Endometrium (tissue), 2 donors: Measurements from ENCODE around the gene TRAP1.
"Not testable (repeated sequence)": the region's sequence is repeated elsewhere in the genome, so short reads cannot be mapped to it uniquely, and the experiment has no call there.

Source experiments
- FAIRE-seq: peaks from 2 replicates; lab custom pipeline; 2012; peaks lifted over from hg19 to GRCh38; lab: Jason Lieb, UNC
- donor health status: control.
- donor health status: control.

The TRAP1 gene

DNA sequence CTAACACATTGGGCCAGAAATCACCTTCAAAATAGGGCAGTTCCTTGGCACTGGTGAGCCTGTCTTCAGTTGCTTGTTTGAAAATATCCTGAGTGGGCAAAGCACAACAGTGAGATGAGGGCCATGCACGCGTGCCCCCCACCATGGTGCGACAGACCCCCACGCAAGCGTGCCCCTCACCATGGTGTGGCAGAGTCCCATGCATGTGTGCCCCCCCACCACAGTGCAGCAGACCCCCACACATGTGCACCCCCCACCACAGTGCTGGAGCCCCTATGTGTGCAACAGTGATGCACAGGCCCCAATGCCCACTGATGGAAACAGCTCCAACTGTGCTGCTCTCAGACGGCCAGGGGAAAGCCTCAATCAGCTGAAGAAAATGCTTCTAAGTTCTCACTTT is 18.8 kb upstream of the TRAP1 start:
- no peak for FAIRE-seq

DNA sequence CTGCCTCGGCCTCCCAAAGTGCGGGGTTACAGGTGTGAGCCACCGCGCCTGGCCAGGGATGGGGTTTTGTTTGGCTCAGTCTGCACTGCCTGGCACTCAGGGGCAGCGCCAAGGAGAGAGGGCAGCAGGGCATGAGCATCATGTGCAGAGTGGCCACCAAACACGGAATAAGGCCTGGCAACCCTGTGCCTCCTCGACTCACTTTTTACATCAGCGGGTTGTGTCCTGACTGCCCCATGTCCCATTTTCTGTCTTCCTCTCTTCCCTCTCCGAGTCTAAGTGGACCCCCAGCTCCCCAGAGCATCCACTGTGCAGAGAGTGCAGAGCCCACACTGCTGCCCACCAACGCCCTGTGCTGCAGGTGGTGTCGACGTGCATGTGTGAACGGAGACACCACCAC is 18.2 kb upstream of the TRAP1 start:
- FAIRE-seq, result no peak

- no peak for FAIRE-seq
Measured at GRCh38 chr16:3734758-3735221, 17.5 kb upstream of the TRAP1 start.

GRCh38 chr16:3734084-3734757 is 16.9 kb upstream of the TRAP1 start:
- FAIRE-seq, result no peak

DNA sequence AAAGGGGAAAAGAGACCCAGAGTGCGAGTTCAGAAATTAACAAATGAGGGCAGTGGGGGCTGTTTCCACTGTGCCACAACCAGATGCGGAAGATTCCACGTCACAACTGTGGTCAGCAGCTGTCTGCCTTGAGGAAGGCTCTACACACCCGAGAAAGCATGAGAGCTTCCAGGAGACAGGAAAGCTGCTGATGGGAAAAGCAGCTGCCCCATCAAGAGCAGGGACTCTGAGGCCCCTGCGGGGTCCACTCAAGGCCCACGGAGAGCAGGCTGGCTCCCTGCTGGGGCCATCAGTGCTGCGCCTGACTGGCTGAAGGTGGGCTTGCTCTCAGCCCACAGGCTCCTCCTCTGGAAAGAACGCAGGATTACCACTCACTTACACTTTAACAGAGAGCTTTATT is 14.8 kb upstream of the TRAP1 start:
- no peak for FAIRE-seq

GRCh38 chr16:3731126-3731935 is 14.0 kb upstream of the TRAP1 start:
- FAIRE-seq, result no peak

GRCh38 chr16:3730161-3731125 is 13.1 kb upstream of the TRAP1 start:
- FAIRE-seq, result no peak

DNA sequence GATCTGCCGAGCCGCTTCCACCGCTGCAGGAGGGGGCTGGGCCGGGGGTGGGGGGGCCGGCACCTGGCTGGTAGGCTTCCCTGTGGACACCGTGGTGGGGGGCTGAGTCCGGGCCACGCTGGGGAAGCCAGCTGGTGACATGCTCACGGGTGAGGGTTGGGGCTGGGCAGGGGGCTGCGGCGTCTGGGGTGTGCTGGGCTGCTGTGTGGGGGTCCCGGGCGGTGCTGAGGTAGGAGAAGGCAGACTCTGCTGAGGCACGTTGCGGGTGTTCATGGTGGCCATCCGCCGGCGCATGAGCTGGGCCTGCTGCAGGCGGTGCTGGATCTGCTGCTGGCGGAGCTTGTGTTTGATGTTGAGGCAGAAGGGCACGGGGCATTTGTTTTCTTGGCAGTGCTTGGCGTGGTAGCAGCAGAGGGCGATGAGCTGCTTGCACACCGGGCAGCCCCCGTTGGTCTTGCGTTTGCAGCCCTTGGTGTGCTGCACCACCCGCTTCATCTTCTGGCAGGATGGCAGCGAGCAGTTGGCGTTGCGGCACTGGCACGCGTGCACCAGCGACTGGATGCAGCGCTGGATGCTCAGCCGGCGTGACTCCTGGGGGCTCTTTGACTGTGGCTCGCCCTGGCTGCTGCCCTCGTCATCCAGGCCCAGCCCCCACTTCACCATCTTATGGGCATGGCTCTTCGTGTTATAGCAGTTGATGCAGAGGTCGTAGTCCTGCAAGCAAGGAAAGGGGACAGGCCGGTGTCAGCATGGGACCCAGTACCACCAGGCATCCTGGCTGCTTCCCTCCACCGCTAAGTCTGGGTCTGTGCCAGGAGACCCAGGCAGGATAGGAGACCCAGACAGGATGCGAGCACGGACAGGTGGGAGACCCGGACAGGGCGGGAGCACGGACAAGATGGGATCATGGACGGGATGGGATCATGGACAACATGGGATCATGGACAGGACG is 12.1 kb upstream of the TRAP1 start:
- FAIRE-seq, result no peak

GRCh38 chr16:3728424-3729160 is 11.3 kb upstream of the TRAP1 start:
- FAIRE-seq, result no peak

DNA sequence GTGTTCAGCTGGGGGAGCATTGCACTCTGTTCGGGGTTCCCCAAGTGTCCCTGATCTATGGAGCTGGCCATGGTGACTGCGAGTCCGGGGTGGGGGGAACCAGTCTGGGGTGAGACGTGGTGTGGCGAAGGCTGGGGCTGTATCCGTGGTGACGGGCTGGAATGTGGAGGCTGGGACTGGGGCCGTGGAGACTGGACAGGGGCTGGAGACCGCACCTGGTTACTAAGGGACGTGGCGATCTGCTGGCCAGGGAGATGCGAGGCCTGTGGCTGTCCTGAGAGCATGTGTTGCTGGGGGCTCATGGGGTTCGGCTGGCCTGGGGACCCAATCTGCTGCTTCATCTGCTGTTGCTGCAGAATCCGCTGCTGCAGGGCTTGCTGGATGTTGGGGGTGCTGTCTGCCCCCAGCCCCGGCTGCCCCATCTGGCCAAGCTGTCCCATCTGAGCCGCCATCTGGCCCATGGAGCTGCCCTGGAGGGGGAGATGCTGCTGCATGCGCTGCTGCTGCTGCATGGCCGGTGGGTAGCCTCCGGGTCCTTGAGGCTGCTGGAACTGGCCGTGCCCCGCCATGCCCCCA is 10.6 kb upstream of the TRAP1 start:
- no peak for FAIRE-seq

- no peak for FAIRE-seq
Measured at GRCh38 chr16:3726021-3726687, 8.8 kb upstream of the TRAP1 start.

GRCh38 chr16:3725276-3725675 is 8.0 kb upstream of the TRAP1 start:
- no peak for FAIRE-seq

DNA sequence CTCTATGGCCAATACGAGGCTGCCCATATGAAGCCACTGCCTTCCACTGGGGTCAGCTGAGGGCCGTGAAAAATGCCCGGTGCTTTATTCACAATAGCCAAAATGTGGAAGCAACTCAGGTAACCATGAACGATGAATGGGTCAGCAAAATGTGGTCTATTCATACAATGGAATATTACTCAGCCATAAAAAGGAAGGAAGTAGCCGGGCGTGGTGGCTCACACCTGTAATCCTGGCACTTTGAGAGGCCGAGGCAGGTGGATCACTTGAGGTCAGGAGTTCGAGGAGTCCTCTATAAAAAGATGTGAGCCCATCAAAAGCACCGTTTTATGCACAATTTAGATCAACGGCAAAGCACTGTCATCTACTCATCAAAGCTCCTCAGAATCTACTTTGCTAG is 5.2 kb upstream of the TRAP1 start:
- no peak for FAIRE-seq

DNA sequence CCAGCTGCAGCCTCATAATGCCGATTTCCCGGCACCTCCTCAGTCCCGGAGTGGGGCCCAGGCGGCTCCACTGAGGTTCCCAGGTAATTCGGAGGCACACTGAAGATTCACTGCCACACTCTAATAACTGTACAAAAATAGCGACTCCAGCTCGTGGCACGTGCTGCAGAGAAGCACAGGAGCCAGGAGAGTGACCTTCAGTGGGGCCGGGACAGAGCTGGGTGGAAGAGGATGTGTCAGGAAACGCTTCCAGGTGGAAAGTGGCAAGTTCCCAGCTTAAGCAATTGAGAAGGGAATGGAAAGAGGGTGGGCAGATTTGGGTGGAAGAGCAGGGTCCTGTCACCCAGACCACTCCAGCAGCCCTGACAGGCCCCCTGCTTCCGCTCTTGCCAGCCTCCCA is 3.1 kb upstream of the TRAP1 start:
- FAIRE-seq, result no peak

- FAIRE-seq, result no peak
Measured at GRCh38 chr16:3718628-3719027, 1.3 kb upstream of the TRAP1 start.

DNA sequence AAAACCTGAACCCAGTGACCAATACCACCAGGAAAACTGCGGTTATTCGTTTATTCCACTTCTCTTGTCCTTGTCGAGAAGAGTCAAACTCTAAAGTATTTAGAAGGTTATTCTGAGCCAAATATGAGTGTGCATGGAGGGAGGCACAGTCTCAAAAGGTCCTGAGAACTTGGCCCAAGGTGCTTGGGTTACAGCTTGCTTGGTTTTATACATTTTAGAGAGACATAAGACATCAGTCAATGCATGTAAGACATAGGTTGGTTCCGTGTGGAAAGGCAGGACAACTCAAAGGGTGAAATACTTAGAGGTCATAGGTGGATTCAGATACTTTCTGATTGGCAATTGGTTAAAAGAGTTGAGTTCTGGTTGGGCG is 681 bp upstream of the TRAP1 start:
- FAIRE-seq, result no peak

- FAIRE-seq, result no peak
Measured at GRCh38 chr16:3716831-3717234, 491 bp downstream of the TRAP1 start.

GRCh38 chr16:3715430-3715829 is 1.9 kb downstream of the TRAP1 start:
- no peak for FAIRE-seq

- not testable (repeated sequence) for FAIRE-seq
Measured at GRCh38 chr16:3714378-3714777, 2.9 kb downstream of the TRAP1 start.
